Right lung (tissue), 5 donors: ENCODE results near the gene HAO1. TPM values are rescaled to one million over a fixed set of nuclear protein-coding genes. Genes with fewer than 3 reads are reported as not detected.
"Not testable (repeated sequence)": the region's sequence is repeated elsewhere in the genome, so short reads cannot be mapped to it uniquely, and the experiment has no call there.

Experiments used
- DNase-seq, 2 donors: peaks; one replicate each; pipeline ENCODE4 v3.0.0-alpha.2; 2013
- polyA plus RNA-seq, 5 donors: library from polyadenylated mRNA; unstranded; fragments of 120-200 nt; gene quantifications; one replicate each; pipeline versions ENCODE4 v1.2.1 to v1.2.3, GENCODE V29; 2013; ENCODE audit warnings: inconsistent platforms in 1 of 5, low replicate concordance in 1 of 5; ENCODE audit not compliant: insufficient read length in 5 of 5, insufficient read depth in 1 of 5

Gene HAO1
- polyA plus RNA-seq, 5 donors, result 0.13 TPM; not detected in 4

- no peak for DNase-seq
Observed at GRCh38 chr20:7855545-7855944, 84.7 kb downstream of the HAO1 start.

- DNase-seq, result no peak
Observed at GRCh38 chr20:7853493-7853892, 86.8 kb downstream of the HAO1 start.

- DNase-seq, result no peak
Observed at GRCh38 chr20:7850775-7851490, 89.3 kb downstream of the HAO1 start.

- no peak for DNase-seq
Observed at GRCh38 chr20:7849675-7850074, 90.6 kb downstream of the HAO1 start.

GRCh38 chr20:7848351-7848750, 91.9 kb downstream of the HAO1 start:
- no peak for DNase-seq

- DNase-seq, result no peak
Observed at GRCh38 chr20:7843613-7844012, 96.6 kb downstream of the HAO1 start.

GRCh38 chr20:7841971-7842310, 98.3 kb downstream of the HAO1 start:
- DNase-seq, result no peak

- DNase-seq, result no peak
Observed at GRCh38 chr20:7841291-7841970, 98.8 kb downstream of the HAO1 start.

GRCh38 chr20:7836076-7836475, 104.2 kb downstream of the HAO1 start:
- no peak for DNase-seq

GRCh38 chr20:7834441-7834840, 105.8 kb downstream of the HAO1 start:
- not testable (repeated sequence) for DNase-seq

Other genes starting within 250 kb of the HAO1 start
- gene TMX4, start 79.3 kb upstream of the HAO1 start, polyA plus RNA-seq, result 10 to 100 TPM; 18.3 to 27.5 (median 25.7) TPM
- 10 to 100 TPM; 11.8 to 27.1 (median 19.5) TPM for gene PLCB1, start 191.8 kb upstream of the HAO1 start, polyA plus RNA-seq